Effector memory CD4-positive, alpha-beta T cell (primary cell): ENCODE data around the gene DOCK2.

Experiments used
- DNase-seq, 3 donors: peaks; one replicate each; pipeline ENCODE4 v3.0.0-alpha.2; 2020
- H3K27ac ChIP-seq: 2 replicates; pipeline ENCODE4 v1.7.0; 2013; ENCODE audit warnings: mild to moderate bottlenecking, low read length, moderate library complexity; ENCODE audit not compliant: insufficient read depth, poor library complexity, severe bottlenecking
- H3K27me3 ChIP-seq: replicated peaks from 2 replicates; pipeline ENCODE4 v1.7.0; 2013; ENCODE audit warnings: mild to moderate bottlenecking, low read length; ENCODE audit not compliant: insufficient read depth, control insufficient read depth, poor library complexity, severe bottlenecking
- H3K36me3 ChIP-seq: 2 replicates; pipeline ENCODE4 v1.7.0; 2013; ENCODE audit warnings: mild to moderate bottlenecking, low read length, moderate library complexity; ENCODE audit not compliant: control insufficient read depth, insufficient read depth
- H3K4me1 ChIP-seq: 2 replicates; pipeline ENCODE4 v1.7.0; 2013; ENCODE audit warnings: low read length, mild to moderate bottlenecking; ENCODE audit not compliant: control insufficient read depth, insufficient read depth, poor library complexity, severe bottlenecking
- H3K4me3 ChIP-seq: 2 replicates; pipeline ENCODE4 v1.7.0; 2013; ENCODE audit warnings: low read length, low read depth, mild to moderate bottlenecking; ENCODE audit not compliant: insufficient read depth, poor library complexity, severe bottlenecking
- H3K9me3 ChIP-seq: 2 replicates; pipeline ENCODE4 v1.7.0; 2013; ENCODE audit warnings: mild to moderate bottlenecking, low read length, moderate library complexity; ENCODE audit not compliant: control insufficient read depth

DOCK2 gene

DNA sequence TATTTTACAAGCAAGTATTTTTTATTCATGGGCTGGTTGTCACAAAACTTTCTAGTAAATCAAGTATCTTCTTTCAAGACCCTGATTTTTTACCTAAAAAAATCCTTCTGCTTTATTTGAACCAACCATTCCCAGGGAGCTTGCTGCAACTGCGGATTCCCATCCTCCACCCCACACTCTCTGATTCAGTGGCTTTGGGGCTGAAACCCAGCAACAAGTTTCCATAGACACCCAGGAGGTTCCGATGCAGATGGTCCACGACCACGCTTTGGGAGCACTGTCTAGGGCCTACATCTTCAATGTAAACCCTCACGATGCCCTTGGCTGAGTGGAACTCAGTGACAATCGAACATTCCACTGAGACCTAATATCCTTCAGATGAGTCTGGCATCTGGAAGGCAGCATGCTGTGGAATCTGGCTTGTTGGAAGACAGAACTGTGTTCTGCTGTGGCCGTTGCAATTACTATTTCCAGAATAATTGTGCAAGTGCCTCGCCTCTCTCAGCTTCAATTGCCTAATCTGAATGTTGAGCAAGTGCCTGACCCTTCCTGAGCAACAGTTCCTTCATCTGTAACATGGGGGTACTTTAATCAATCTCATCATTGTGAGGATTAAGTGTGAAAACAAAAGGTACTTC, 238.1 kb downstream of the DOCK2 start:
- DNase-seq, result no peak
- Histone ChIP-seq H3K4me3 (no peak overlapping the region), H3K36me3 (peaks cover 20% of the 10 kb centered on the region), H3K4me1 (no peaks in the 10 kb centered on the region), H3K27ac (no peak overlapping the region), H3K27me3 (no peaks in the 10 kb centered on the region), H3K9me3 (no peaks in the 10 kb centered on the region)

DNA sequence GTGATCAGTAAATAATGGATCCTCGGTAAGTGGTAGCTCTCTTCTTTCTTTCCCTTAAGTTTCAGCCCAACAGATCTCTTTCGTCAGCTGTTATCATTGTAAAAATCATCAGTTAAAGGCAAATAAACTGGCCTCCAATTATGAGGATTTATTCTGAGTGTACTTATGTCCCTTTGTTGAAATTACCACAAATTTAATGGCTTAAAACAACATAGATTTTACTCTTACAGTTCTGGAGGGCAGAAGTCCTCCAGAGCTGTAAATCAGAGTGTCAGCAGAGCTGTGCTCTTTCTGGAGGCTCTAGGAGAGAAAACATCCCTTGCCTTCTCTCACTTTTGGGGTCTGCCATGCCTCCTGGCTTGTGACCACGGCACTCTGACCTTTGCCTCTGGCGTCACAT, 238.7 kb downstream of the DOCK2 start:
- Histone ChIP-seq H3K4me1 (no peaks in the 10 kb centered on the region), H3K4me3 (no peak overlapping the region), H3K36me3 (peaks cover 19% of the 10 kb centered on the region), H3K27ac (no peak overlapping the region), H3K27me3 (no peaks in the 10 kb centered on the region), H3K9me3 (no peaks in the 10 kb centered on the region)
- no peak for DNase-seq

DNA sequence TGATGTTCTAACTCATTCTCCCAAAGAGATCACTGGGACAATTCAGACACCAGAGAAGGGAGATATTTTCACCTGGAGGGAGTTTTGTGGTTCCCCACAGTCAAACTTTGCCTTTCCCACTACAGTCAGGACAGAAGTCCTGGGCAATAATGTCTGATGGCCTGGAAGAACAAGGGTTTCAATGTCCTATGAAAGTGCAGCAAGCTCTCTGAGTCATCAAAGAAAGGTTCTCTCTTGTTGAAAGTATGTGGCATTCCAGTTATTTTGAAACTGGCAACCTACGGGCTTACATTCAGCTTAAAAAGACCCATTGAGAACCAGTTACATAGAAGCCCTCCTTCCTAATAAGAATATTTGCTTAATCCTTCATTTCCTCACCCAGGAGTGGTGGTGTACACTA, 239.3 kb downstream of the DOCK2 start:
- no peak overlapping the region for H3K27ac ChIP-seq
- no peaks in the 10 kb centered on the region for H3K27me3 ChIP-seq
- H3K36me3 ChIP-seq, result peaks cover 19% of the 10 kb centered on the region
- DNase-seq, result no peak
- H3K4me3 ChIP-seq, result no peak overlapping the region
- H3K9me3 ChIP-seq, result no peaks in the 10 kb centered on the region
- no peaks in the 10 kb centered on the region for H3K4me1 ChIP-seq

DNA sequence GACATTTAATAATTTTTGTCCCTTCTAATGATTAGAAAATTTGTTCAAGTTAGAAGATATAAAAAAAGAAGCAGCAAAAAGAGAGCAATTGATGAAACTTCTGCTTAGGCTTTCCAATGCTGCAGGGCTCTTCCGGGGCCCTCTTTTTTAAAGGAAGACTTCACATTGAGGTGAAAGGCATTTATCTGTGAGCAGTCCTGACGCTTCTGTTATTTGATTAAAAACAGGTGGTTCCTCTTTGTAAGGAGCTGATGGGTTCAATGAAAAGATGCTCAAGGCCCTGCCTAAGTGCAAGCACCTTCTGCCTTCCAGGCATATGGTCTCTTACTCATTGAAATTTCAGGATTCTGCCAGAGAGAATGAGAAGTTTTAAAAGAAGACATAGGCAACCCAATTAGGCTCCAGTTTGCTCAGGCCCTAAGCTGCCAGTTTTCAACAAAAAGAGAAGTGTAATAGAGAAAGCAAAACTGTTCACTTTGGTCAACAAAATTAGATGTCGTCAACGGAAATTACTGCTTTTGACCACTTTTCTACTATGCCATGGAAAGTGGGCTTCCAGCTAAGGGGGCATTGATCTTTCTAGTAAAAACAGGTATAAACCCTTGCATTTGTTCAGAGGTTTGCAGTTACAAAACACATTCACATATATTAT, 243.1 kb downstream of the DOCK2 start:
- H3K4me1 ChIP-seq, result no peaks in the 10 kb centered on the region
- H3K9me3 ChIP-seq, result no peaks in the 10 kb centered on the region
- DNase-seq, result no peak
- H3K36me3 ChIP-seq, result peaks cover 13% of the 10 kb centered on the region
- H3K27me3 ChIP-seq, result no peaks in the 10 kb centered on the region
- H3K4me3 ChIP-seq, result no peak overlapping the region
- H3K27ac ChIP-seq, result no peak overlapping the region

DNA sequence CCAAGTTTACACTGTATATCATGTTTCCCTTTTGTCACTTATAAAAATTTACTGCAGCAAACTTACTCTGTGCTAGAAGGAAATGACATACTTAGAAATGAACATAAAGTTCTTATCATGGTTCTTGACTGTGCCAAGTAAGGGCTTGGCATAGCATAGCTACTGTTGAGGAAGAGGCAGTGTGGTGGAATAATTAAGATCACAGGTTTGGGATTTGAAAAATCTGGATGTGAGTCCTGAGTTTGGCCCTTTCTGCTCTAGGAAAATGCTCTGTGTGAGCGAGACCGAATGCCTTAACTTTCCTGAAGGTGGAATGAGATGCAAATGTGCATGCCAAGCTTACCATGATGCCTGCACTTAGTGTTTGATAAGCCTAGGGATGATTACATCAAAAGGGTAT, 243.7 kb downstream of the DOCK2 start:
- no peak for DNase-seq
- Histone ChIP-seq H3K4me1 (no peaks in the 10 kb centered on the region), H3K9me3 (no peaks in the 10 kb centered on the region), H3K4me3 (no peak overlapping the region), H3K27me3 (no peaks in the 10 kb centered on the region), H3K27ac (no peak overlapping the region), H3K36me3 (peaks cover 13% of the 10 kb centered on the region)

DNA sequence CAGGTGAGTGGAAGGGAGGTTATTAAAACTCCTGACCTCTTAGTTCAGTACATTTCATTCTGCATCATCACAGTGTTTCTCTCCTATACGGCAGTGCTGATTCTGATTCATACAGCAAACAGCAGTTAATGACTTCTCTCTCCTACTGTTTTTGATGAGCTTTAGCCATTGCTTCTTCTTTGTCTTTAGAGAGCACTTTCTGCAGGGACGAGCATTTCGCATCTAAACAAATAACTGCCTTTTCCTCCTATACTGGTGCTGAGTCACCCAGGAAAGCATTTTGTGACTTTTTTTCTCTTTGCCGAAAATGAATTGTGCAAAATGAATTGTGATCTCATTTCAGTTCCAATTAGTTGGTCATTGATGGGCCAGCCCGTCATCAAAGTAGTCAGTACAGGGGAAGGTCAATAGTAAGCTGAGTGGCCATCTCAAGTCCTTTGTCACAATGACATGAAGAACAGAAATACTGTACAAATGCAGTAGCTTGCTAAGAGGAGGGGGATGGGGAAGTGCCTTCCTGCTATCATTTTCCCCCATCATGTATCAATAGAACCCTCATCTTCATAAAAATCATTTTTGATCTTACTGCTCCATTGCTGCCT, 244.7 kb downstream of the DOCK2 start:
- peaks cover 11% of the 10 kb centered on the region for H3K36me3 ChIP-seq
- no peaks in the 10 kb centered on the region for H3K27me3 ChIP-seq
- H3K4me1 ChIP-seq, result no peaks in the 10 kb centered on the region
- no peak overlapping the region for H3K4me3 ChIP-seq
- H3K27ac ChIP-seq, result no peak overlapping the region
- no peaks in the 10 kb centered on the region for H3K9me3 ChIP-seq
- DNase-seq, result no peak

DNA sequence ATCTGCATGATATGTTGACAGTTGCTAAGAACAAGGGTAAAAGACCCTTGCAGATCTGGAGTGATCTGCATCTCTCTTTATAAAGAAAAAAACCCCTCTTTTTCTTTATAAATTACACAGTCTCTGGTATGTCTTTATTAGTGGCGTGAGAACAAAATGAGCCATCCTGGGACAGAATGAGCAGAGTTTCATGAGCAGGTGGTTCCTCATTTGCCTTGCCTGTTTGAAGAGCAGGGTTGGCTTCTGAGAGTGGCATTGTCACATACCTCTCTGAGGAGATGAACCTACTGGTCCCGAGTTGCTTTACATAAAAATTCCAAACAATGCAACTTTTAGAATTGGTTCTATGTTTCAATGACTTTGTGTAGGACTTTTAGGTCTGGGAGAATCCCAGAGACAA, 249.0 kb downstream of the DOCK2 start:
- peaks cover 10% of the 10 kb centered on the region for H3K36me3 ChIP-seq
- H3K4me1 ChIP-seq, result no peaks in the 10 kb centered on the region
- H3K27me3 ChIP-seq, result no peaks in the 10 kb centered on the region
- H3K27ac ChIP-seq, result no peak overlapping the region
- H3K4me3 ChIP-seq, result no peak overlapping the region
- no peaks in the 10 kb centered on the region for H3K9me3 ChIP-seq
- DNase-seq, result no peak

DNA sequence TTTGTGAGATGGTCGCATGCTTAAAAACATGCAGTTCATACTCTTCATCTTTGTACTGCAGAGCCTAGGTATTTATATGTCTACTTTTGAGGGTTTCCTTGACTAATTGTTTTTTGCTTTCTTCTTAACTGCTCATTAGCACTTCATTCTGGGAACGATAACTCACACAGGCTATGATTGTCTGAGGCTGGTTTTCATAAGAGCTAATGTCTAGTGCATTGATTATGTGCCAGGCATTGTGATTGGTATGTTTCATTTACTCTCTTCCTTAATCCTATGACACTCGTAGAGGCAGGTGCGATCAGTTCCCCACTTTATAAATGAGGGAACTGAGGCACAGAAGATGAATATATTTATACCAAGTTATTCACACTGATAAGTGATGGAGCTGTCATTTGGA, 249.6 kb downstream of the DOCK2 start:
- DNase-seq, result no peak
- no peak overlapping the region for H3K4me3 ChIP-seq
- H3K27me3 ChIP-seq, result no peaks in the 10 kb centered on the region
- H3K4me1 ChIP-seq, result no peaks in the 10 kb centered on the region
- peaks cover 10% of the 10 kb centered on the region for H3K36me3 ChIP-seq
- H3K27ac ChIP-seq, result no peak overlapping the region
- no peaks in the 10 kb centered on the region for H3K9me3 ChIP-seq

DNA sequence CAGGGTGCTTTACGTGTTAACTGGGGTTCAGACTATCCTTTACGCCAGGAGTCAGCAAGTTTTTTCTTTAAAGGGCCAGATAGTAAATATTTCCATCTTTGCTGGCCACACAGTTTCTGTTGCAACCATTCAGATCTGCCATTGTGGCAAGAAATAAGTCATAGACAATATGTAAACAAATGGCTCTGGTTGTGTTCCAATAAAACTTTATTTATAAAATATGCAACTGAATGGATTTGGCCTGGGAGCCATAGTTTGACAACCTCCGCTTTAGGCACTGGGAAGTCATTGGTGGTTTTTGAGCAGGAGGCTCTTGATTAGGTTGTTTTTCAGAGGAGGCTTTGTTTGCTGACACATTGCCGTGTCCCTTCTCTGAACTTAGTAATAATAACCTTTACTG, 252.5 kb downstream of the DOCK2 start:
- Histone ChIP-seq H3K27ac (no peak overlapping the region), H3K4me1 (no peaks in the 10 kb centered on the region), H3K9me3 (no peaks in the 10 kb centered on the region), H3K27me3 (no peaks in the 10 kb centered on the region), H3K4me3 (no peak overlapping the region), H3K36me3 (peaks cover 5% of the 10 kb centered on the region)
- no peak for DNase-seq

DNA sequence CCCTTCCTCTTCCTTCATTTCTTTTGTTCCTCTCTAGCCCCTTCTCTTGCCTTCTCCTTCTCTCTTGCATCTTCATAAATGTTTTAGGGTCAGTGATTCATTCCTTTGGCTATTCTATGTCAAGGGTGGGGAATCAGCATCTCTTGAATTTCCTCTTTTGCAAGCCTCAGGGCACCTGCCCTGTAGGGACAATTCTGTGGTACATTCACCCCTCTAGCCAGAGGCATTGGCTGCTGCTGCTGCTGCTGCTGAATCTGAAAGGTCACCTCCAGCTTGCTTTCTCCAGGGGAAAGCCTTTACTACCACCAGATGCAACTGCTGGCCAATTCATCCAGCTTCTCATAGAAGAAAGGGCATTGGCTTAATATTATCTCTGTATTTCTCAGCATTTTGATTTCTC, 255.9 kb downstream of the DOCK2 start:
- Histone ChIP-seq H3K27ac (no peak overlapping the region), H3K36me3 (peaks cover 3% of the 10 kb centered on the region), H3K4me1 (no peaks in the 10 kb centered on the region), H3K9me3 (no peaks in the 10 kb centered on the region), H3K27me3 (no peaks in the 10 kb centered on the region), H3K4me3 (no peak overlapping the region)
- DNase-seq, result no peak
